HEK293T (cell line): ENCODE data around the gene CDON.

Experiments used
- CTCF ChIA-PET: fragments of 350-600 bp; formaldehyde crosslinking; extraction: SDS; loops from one replicate; lab custom pipeline; 2021; ENCODE audit warnings: antibody characterized with exemption, inconsistent platforms; lab: Yijun Ruan, JAX
- POLR2A ChIA-PET: fragments of 350-600 bp; formaldehyde crosslinking; extraction: SDS; loops from one replicate; lab custom pipeline; 2020; ENCODE audit warnings: antibody characterized with exemption, inconsistent platforms; lab: Yijun Ruan, JAX
- DNase-seq: peaks from one replicate; pipeline ENCODE4 v3.0.0; 2012; ENCODE audit warnings: mixed read lengths; ENCODE audit errors: extremely low spot score
- ARNT ChIP-seq: fragments of 450-650 bp; IDR thresholded peaks from 2 replicates; pipeline ENCODE4 v1.6.1; 2017; ENCODE audit warnings: mild to moderate bottlenecking
- BHLHE40 ChIP-seq: fragments of 450-650 bp; IDR thresholded peaks from 2 replicates; pipeline ENCODE4 v1.6.1; 2016; ENCODE audit warnings: mild to moderate bottlenecking, moderate library complexity, borderline replicate concordance
- CTBP1 ChIP-seq: fragments of 450-650 bp; IDR thresholded peaks from 2 replicates; pipeline ENCODE4 v1.6.1; 2016; ENCODE audit warnings: borderline replicate concordance
- ELF4 ChIP-seq: fragments of 450-650 bp; IDR thresholded peaks from 2 replicates; pipeline ENCODE4 v1.6.1; 2017; ENCODE audit warnings: antibody characterized with exemption
- FOXA1 ChIP-seq: fragments of 450-650 bp; IDR thresholded peaks from 2 replicates; pipeline ENCODE4 v1.6.1; 2016; ENCODE audit warnings: mild to moderate bottlenecking
- FOXK2 ChIP-seq: fragments of 450-650 bp; IDR thresholded peaks from 2 replicates; pipeline ENCODE4 v1.6.1; 2016; ENCODE audit warnings: mild to moderate bottlenecking
- FOXM1 ChIP-seq: fragments of 450-650 bp; IDR thresholded peaks from 2 replicates; pipeline ENCODE4 v1.6.1; 2017; ENCODE audit warnings: mild to moderate bottlenecking, borderline replicate concordance
- HDGF ChIP-seq: fragments of 450-650 bp; IDR thresholded peaks from 2 replicates; pipeline ENCODE4 v1.6.1; 2017; ENCODE audit warnings: antibody characterized with exemption, borderline replicate concordance
- L3MBTL2 ChIP-seq: fragments of 450-650 bp; conservative IDR thresholded peaks from 2 replicates; pipeline ENCODE4 v1.6.1; 2016; ENCODE audit warnings: mild to moderate bottlenecking
- LEF1 ChIP-seq: fragments of 450-650 bp; IDR thresholded peaks from 2 replicates; pipeline ENCODE4 v1.6.1; 2017; ENCODE audit warnings: mild to moderate bottlenecking, borderline replicate concordance
- NFRKB ChIP-seq: fragments of 450-650 bp; IDR thresholded peaks from 2 replicates; pipeline ENCODE4 v1.6.1; 2016; ENCODE audit warnings: mild to moderate bottlenecking, moderate library complexity
- SP1 ChIP-seq: fragments of 450-650 bp; IDR thresholded peaks from 2 replicates; pipeline ENCODE4 v1.6.1; 2017
- SUZ12 ChIP-seq: fragments of 450-650 bp; IDR thresholded peaks from 2 replicates; pipeline ENCODE4 v1.6.1; 2016; ENCODE audit warnings: mild to moderate bottlenecking
- TARDBP ChIP-seq: fragments of 450-650 bp; IDR thresholded peaks from 2 replicates; pipeline ENCODE4 v1.6.1; 2016
- ZNF384 ChIP-seq: fragments of 450-650 bp; IDR thresholded peaks from 2 replicates; pipeline ENCODE4 v1.6.1; 2016
- TF ChIP-seq, protein P1 (sequence below): fragments of 450-650 bp; IDR thresholded peaks from 2 replicates; pipeline ENCODE4 v1.6.1; 2016

Gene CDON

GRCh38 chr11:125976156-125976555 lies 86.5 kb downstream of the CDON start:
- no peak for DNase-seq
- TF ChIP-seq ELF4, result no peak
- no peak for TF ChIP-seq FOXM1
- POLR2A ChIA-PET, result no interaction called here
- CTCF ChIA-PET, result no interaction called here

DNA sequence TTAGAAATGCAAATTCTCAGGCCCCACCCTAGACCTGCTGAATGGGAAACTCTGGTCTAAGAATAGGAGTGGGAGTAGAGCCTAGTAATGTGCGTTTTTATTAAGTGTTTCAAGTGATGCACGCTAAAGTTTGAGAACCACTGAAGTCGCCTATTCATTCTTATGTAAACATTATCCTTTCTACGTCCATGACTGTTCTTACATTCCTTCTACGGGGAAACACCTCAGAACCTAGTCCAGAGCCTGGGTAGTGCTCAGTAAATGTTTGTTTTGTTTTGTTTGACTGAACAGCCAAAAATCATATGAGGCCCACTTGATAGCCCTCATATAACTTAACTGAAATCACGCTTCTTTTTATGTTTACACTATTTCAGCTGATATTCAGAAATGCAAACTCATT lies 87.0 kb downstream of the CDON start:
- ChIA-PET POLR2A (no interaction called here), CTCF (no interaction called here)
- no peak for TF ChIP-seq ELF4
- TF ChIP-seq L3MBTL2, result no peak
- no peak for TF ChIP-seq TARDBP
- TF ChIP-seq ARNT, result no peak
- no peak for TF ChIP-seq HDGF
- no peak for DNase-seq

DNA sequence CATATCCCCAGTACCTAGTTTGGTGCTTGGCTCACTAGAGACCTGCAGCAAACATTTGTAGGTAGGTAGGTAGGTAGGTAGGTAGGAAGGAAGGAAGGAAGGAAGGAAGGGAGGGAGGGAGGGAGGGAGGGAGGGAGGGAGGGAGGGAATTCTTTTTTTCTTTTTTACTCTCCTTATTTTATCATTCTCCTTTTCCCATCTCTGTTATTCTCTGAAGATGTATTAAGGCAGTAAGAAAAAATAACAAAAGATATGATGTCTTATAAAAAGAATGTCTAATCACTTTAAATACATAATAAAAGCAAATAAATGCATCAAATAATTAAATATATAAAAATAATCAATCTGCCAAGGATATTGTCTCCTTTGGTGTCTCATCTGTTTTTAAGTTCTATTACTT lies 88.4 kb downstream of the CDON start:
- CTCF ChIA-PET, result no interaction called here

GRCh38 chr11:125971618-125972017 lies 91.0 kb downstream of the CDON start:
- TF ChIP-seq ZNF384 (no peak), NFRKB (no peak), FOXK2 (no peak), L3MBTL2 (no peak)
- POLR2A ChIA-PET, result no interaction called here
- CTCF ChIA-PET, result interaction anchor here (1.5 kb wide), 1 partner anchor 29 kb away, joined by 7 read pairs; no protein-coding TSS in a partner anchor
- DNase-seq, result no peak

More for the DNA sequence above, 88.4 kb downstream of the CDON start:
- POLR2A ChIA-PET, result no interaction called here
- TF ChIP-seq FOXK2 (no peak), ZNF384 (no peak), HDGF (no peak), ARNT (no peak), TARDBP (no peak), FOXM1 (no peak), ELF4 (no peak), FOXA1 (no peak), L3MBTL2 (no peak), SP1 (no peak), NFRKB (no peak), CTBP1 (no peak), BHLHE40 (no peak)
- TF ChIP-seq, protein P1, sequence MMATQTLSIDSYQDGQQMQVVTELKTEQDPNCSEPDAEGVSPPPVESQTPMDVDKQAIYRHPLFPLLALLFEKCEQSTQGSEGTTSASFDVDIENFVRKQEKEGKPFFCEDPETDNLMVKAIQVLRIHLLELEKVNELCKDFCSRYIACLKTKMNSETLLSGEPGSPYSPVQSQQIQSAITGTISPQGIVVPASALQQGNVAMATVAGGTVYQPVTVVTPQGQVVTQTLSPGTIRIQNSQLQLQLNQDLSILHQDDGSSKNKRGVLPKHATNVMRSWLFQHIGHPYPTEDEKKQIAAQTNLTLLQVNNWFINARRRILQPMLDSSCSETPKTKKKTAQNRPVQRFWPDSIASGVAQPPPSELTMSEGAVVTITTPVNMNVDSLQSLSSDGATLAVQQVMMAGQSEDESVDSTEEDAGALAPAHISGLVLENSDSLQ, result no peak
- DNase-seq, result no peak

DNA sequence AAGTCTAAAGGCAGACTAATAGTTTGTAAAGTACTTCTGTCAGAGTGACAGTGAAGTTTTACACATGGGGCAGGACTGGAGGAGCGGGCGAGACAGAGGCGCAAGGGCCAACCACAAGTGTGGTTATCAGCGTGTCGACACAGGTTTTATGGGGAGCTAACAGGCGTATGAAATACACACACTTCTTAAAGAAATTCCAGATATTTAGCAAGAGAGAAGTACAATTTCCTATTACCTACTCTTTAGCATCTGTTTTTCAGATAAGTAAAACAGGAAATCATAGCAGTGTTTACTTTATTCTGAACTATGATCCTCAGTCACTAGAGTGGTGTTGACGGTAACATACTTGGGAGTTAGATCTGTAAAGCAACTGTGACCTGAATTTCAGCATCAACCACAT lies 94.3 kb downstream of the CDON start:
- TF ChIP-seq TARDBP (no peak), SP1 (no peak), FOXA1 (no peak), BHLHE40 (no peak), NFRKB (no peak), ARNT (no peak), FOXM1 (no peak), SUZ12 (no peak), FOXK2 (no peak)
- no peak for DNase-seq
- CTCF ChIA-PET, result no interaction called here
- POLR2A ChIA-PET, result no interaction called here

DNA sequence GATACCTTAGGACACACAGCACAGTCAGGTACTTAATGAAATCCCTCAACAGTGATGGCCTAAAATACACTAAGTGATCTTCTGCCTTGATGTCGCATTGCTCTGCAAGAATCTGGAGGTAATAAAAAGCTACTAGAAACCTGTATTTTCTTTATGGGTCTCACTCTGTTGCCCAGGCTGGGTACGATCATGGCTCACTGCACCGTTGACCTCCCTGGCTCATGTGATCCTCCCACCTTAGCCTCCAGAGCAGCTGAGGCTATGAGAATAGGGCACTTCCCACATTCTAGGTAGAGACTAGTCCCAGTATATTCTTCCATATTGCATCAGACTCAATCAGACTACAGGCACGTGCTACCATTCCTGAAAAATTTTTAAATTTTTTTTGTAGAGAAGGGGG lies 95.2 kb downstream of the CDON start:
- no peak for TF ChIP-seq LEF1
- TF ChIP-seq FOXA1, result no peak
- ChIA-PET CTCF (no interaction called here), POLR2A (no interaction called here)
- no peak for DNase-seq

DNA sequence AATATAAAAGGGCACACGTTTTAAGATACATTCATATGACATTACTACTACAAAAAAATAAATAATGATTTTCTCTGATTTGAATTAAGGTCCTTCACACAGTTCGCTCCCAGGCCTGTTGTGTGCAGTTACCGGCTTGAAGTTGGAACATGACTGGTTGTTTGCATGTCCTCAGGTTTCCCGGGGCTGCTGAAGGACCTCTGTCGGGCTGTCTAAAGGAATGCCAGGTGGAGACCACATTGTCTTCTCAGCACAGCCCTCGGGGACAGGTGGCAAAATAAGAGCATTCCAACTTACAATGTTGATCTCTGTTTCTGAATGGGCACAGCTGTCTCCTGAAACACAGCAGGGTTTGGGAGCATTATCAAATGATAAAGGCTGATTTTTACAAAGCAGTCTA lies 101.9 kb downstream of the CDON start:
- TF ChIP-seq FOXK2 (no peak), SUZ12 (no peak), ZNF384 (no peak), ELF4 (no peak), CTBP1 (no peak), FOXM1 (no peak), SP1 (no peak), ARNT (no peak), BHLHE40 (no peak), FOXA1 (no peak), L3MBTL2 (no peak), NFRKB (no peak), LEF1 (no peak), HDGF (no peak), TARDBP (no peak)
- TF ChIP-seq, protein P1, result no peak
- no peak for DNase-seq
- POLR2A ChIA-PET, result no interaction called here
- CTCF ChIA-PET, result no interaction called here

- no peak for DNase-seq
- ChIA-PET CTCF (no interaction called here), POLR2A (no interaction called here)
- TF ChIP-seq CTBP1 (no peak), ZNF384 (no peak), LEF1 (no peak), SP1 (no peak)
- TF ChIP-seq, protein P1, result no peak
Observed at GRCh38 chr11:125959931-125960330, 102.7 kb downstream of the CDON start.
